ENCODE results near the gene RAPGEF1. TPM values are rescaled to one million over a fixed set of nuclear protein-coding genes. Genes with fewer than 3 reads are reported as not detected.

Gene RAPGEF1
- total and polyA plus RNA-seq, 2 experiments from 2014 or later, result 9.9 to 82.8 TPM

DNA sequence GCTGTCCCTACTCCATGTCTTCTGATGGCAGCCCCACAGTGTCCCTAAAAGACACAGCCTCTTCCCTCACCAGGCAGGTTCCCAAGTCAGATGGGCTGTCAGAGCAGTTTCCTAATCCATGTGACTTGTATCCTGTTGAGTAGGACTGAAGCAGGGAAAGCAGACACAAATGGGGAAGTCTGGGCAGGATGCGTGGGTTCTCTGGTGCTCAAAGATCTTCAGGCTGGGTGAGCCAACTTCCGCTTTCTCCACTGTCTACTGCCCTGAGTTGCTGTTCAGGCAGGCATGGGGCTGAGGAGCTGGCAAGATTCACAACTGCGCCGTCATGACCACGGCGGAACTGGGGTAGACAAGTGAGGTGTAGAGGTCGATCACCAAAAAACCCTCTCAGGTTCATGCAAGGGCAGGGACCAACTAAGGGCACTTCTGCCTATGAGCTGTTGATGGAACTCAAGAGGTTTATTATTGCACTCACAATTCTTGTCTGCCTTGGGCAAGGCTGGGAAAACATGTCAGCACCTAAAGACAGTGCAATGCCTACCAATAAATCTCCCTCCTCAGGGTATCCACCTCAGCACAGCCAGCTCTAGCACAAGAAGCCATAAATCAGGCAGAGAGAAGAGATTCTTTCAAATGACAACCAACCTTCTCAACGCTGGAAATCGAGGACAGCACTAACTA, 83.4 kb downstream of the RAPGEF1 start:
- no peaks in the 10 kb centered on the region for H3K27me3 ChIP-seq (ENCODE audit: insufficient read depth)
- no peaks in the 10 kb centered on the region for H3K36me3 ChIP-seq (ENCODE audit: insufficient read depth)
- H3K4me3 Mint-ChIP-seq, result no peak overlapping the region
- no peaks in the 10 kb centered on the region for H3K36me3 Mint-ChIP-seq (ENCODE audit: low read depth)
- H2AFZ ChIP-seq, result no peak overlapping the region
- H3K9me2 ChIP-seq (ENCODE audit: insufficient read depth), result no peaks in the 10 kb centered on the region
- peaks cover 55% of the 10 kb centered on the region for H3K4me1 Mint-ChIP-seq
- no peak for DNase-seq (ENCODE audit: low spot score)
- no peak overlapping the region for H3K27ac ChIP-seq (ENCODE audit: low read depth)
- ATAC-seq, result no peak
- peaks cover 4% of the 10 kb centered on the region for H3K27me3 Mint-ChIP-seq (ENCODE audit: insufficient read depth, low read depth, poor library complexity)
- peaks cover 77% of the 10 kb centered on the region for H3K79me2 ChIP-seq (replicated peaks; ENCODE audit: insufficient read depth)
- H3K4me3 ChIP-seq, result no peak overlapping the region
- no peaks in the 10 kb centered on the region for H3K9me3 Mint-ChIP-seq
- TF ChIP-seq ZNF114 (CRISPR knock-in tag; IDR thresholded peaks at IDR 0.05), result no peak
- TF ChIP-seq NANOG (IDR thresholded peaks at IDR 0.05; ENCODE audit: borderline replicate concordance), result no peak
- TF ChIP-seq EZH2 (IDR thresholded peaks at IDR 0.05; ENCODE audit: low read depth, unreplicated experiment), result no peak
- no peak for TF ChIP-seq STAT1 (IDR thresholded peaks at IDR 0.05; ENCODE audit: unreplicated experiment)
- TF ChIP-seq, protein P1, sequence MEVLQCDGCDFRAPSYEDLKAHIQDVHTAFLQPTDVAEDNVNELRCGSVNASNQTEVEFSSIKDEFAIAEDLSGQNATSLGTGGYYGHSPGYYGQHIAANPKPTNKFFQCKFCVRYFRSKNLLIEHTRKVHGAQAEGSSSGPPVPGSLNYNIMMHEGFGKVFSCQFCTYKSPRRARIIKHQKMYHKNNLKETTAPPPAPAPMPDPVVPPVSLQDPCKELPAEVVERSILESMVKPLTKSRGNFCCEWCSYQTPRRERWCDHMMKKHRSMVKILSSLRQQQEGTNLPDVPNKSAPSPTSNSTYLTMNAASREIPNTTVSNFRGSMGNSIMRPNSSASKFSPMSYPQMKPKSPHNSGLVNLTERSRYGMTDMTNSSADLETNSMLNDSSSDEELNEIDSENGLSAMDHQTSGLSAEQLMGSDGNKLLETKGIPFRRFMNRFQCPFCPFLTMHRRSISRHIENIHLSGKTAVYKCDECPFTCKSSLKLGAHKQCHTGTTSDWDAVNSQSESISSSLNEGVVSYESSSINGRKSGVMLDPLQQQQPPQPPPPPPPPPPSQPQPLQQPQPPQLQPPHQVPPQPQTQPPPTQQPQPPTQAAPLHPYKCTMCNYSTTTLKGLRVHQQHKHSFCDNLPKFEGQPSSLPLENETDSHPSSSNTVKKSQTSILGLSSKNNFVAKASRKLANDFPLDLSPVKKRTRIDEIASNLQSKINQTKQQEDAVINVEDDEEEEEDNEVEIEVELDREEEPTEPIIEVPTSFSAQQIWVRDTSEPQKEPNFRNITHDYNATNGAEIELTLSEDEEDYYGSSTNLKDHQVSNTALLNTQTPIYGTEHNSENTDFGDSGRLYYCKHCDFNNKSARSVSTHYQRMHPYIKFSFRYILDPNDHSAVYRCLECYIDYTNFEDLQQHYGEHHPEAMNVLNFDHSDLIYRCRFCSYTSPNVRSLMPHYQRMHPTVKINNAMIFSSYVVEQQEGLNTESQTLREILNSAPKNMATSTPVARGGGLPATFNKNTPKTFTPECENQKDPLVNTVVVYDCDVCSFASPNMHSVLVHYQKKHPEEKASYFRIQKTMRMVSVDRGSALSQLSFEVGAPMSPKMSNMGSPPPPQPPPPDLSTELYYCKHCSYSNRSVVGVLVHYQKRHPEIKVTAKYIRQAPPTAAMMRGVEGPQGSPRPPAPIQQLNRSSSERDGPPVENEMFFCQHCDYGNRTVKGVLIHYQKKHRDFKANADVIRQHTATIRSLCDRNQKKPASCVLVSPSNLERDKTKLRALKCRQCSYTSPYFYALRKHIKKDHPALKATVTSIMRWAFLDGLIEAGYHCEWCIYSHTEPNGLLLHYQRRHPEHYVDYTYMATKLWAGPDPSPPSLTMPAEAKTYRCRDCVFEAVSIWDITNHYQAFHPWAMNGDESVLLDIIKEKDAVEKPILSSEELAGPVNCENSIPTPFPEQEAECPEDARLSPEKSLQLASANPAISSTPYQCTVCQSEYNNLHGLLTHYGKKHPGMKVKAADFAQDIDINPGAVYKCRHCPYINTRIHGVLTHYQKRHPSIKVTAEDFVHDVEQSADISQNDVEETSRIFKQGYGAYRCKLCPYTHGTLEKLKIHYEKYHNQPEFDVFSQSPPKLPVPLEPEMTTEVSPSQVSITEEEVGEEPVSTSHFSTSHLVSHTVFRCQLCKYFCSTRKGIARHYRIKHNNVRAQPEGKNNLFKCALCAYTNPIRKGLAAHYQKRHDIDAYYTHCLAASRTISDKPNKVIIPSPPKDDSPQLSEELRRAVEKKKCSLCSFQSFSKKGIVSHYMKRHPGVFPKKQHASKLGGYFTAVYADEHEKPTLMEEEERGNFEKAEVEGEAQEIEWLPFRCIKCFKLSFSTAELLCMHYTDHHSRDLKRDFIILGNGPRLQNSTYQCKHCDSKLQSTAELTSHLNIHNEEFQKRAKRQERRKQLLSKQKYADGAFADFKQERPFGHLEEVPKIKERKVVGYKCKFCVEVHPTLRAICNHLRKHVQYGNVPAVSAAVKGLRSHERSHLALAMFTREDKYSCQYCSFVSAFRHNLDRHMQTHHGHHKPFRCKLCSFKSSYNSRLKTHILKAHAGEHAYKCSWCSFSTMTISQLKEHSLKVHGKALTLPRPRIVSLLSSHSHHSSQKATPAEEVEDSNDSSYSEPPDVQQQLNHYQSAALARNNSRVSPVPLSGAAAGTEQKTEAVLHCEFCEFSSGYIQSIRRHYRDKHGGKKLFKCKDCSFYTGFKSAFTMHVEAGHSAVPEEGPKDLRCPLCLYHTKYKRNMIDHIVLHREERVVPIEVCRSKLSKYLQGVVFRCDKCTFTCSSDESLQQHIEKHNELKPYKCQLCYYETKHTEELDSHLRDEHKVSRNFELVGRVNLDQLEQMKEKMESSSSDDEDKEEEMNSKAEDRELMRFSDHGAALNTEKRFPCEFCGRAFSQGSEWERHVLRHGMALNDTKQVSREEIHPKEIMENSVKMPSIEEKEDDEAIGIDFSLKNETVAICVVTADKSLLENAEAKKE (CRISPR knock-in tag; IDR thresholded peaks at IDR 0.05), result no peak
- TF ChIP-seq, protein P2, sequence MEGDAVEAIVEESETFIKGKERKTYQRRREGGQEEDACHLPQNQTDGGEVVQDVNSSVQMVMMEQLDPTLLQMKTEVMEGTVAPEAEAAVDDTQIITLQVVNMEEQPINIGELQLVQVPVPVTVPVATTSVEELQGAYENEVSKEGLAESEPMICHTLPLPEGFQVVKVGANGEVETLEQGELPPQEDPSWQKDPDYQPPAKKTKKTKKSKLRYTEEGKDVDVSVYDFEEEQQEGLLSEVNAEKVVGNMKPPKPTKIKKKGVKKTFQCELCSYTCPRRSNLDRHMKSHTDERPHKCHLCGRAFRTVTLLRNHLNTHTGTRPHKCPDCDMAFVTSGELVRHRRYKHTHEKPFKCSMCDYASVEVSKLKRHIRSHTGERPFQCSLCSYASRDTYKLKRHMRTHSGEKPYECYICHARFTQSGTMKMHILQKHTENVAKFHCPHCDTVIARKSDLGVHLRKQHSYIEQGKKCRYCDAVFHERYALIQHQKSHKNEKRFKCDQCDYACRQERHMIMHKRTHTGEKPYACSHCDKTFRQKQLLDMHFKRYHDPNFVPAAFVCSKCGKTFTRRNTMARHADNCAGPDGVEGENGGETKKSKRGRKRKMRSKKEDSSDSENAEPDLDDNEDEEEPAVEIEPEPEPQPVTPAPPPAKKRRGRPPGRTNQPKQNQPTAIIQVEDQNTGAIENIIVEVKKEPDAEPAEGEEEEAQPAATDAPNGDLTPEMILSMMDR (conservative IDR thresholded peaks at IDR 0.05; ENCODE audit: low read depth in 2 of 2), result no peak
- no peak for TF ChIP-seq CREB1 (CRISPR knock-in tag; IDR thresholded peaks at IDR 0.05; ENCODE audit: low read depth)
- TF ChIP-seq ZNF331 (CRISPR knock-in tag; IDR thresholded peaks at IDR 0.05; ENCODE audit: low read depth), result no peak
- TF ChIP-seq JUNB (IDR thresholded peaks at IDR 0.05; ENCODE audit: unreplicated experiment), result no peak
- TF ChIP-seq POLR2AphosphoS5 (IDR thresholded peaks at IDR 0.05; ENCODE audit: low read depth), result no peak
- TF ChIP-seq, protein P3, sequence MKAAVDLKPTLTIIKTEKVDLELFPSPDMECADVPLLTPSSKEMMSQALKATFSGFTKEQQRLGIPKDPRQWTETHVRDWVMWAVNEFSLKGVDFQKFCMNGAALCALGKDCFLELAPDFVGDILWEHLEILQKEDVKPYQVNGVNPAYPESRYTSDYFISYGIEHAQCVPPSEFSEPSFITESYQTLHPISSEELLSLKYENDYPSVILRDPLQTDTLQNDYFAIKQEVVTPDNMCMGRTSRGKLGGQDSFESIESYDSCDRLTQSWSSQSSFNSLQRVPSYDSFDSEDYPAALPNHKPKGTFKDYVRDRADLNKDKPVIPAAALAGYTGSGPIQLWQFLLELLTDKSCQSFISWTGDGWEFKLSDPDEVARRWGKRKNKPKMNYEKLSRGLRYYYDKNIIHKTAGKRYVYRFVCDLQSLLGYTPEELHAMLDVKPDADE (IDR thresholded peaks at IDR 0.05), result no peak
- TF ChIP-seq EZH2phosphoT487 (IDR thresholded peaks at IDR 0.05; ENCODE audit: unreplicated experiment), result no peak
- no peak for TF ChIP-seq REST (IDR thresholded peaks at IDR 0.05; ENCODE audit: unreplicated experiment)
- peaks cover 34% of the 10 kb centered on the region for H3K4me1 ChIP-seq (ENCODE audit: insufficient read depth)
- peaks cover 14% of the 10 kb centered on the region for H3F3A ChIP-seq (replicated peaks; ENCODE audit: low read depth)
- no peaks in the 10 kb centered on the region for H4K20me1 ChIP-seq (replicated peaks; ENCODE audit: insufficient read depth)
- H3K4me2 ChIP-seq, result no peak overlapping the region
- H3K27ac Mint-ChIP-seq, result no peak overlapping the region
